ENCODE data around the gene SRCIN1. TPM values are rescaled to one million over a fixed set of nuclear protein-coding genes. Genes with fewer than 3 reads are reported as not detected.

The SRCIN1 gene
- polyA plus RNA-seq, 1 experiment, result not detected

- ChIA-PET CTCF (interaction anchor here (2.8 to 2.9 kb wide), 3 partner anchors 11 to 108 kb away, joined by 38 to 77 read pairs (median 49); no protein-coding TSS in a partner anchor), POLR2A (no interaction called here)
- no peak overlapping the region for H3K27ac ChIP-seq (ENCODE audit: low read depth, low read length)
- DNase-seq (ENCODE audit: low read depth, low spot score), result no peak
- H3K4me3 ChIP-seq (ENCODE audit: low read depth, low read length), result no peak overlapping the region
- H3K27me3 ChIP-seq (ENCODE audit: control insufficient read depth, insufficient read depth, low read length), result peaks cover 77% of the 10 kb centered on the region
- TF ChIP-seq CTCF (IDR thresholded peaks at IDR 0.05; ENCODE audit: low read depth, low read length), result no peak
- H3K9me3 ChIP-seq (ENCODE audit: control insufficient read depth, insufficient read depth, low read length), result peaks cover 3% of the 10 kb centered on the region; the same call in 1 of the 2 replicates
Measured at GRCh38 chr17:38559880-38560230, 45.9 kb downstream of the SRCIN1 start.

GRCh38 chr17:38559051-38559879 is 46.5 kb downstream of the SRCIN1 start:
- ChIA-PET POLR2A (no interaction called here), CTCF (interaction anchor here (1.0 to 2.9 kb wide), 15 partner anchors 8 to 209 kb away, joined by 3 to 77 read pairs (median 13); no protein-coding TSS in a partner anchor)
- DNase-seq (ENCODE audit: low read depth, low spot score), result no peak
- H3K9me3 ChIP-seq (ENCODE audit: control insufficient read depth, insufficient read depth, low read length), result peaks cover 3% of the 10 kb centered on the region; the same call in 1 of the 2 replicates
- H3K4me3 ChIP-seq (ENCODE audit: low read depth, low read length), result no peak overlapping the region
- TF ChIP-seq CTCF (IDR thresholded peaks at IDR 0.05; ENCODE audit: low read depth, low read length), result no peak
- peaks cover 75% of the 10 kb centered on the region for H3K27me3 ChIP-seq (ENCODE audit: control insufficient read depth, insufficient read depth, low read length)
- H3K27ac ChIP-seq (ENCODE audit: low read depth, low read length), result no peak overlapping the region

GRCh38 chr17:38558728-38559050 is 47.1 kb downstream of the SRCIN1 start:
- CTCF ChIA-PET, result interaction anchor here (0.8 to 2.9 kb wide), 37 partner anchors 8 to 209 kb away, joined by 3 to 77 read pairs (median 6); no protein-coding TSS in a partner anchor
- peaks cover 3% of the 10 kb centered on the region; the same call in 1 of the 2 replicates for H3K9me3 ChIP-seq (ENCODE audit: control insufficient read depth, insufficient read depth, low read length)
- no peak for DNase-seq (ENCODE audit: low read depth, low spot score)
- peaks cover 72% of the 10 kb centered on the region for H3K27me3 ChIP-seq (ENCODE audit: control insufficient read depth, insufficient read depth, low read length)
- POLR2A ChIA-PET, result interaction anchor here (1.1 kb wide), 1 partner anchor 176 kb away, joined by 10 read pairs; no protein-coding TSS in a partner anchor
- H3K4me3 ChIP-seq (ENCODE audit: low read depth, low read length), result peak overlapping the region; percentile 52; the same call in 1 of the 2 replicates
- no peak overlapping the region for H3K27ac ChIP-seq (ENCODE audit: low read depth, low read length)
- no peak for TF ChIP-seq CTCF (IDR thresholded peaks at IDR 0.05; ENCODE audit: low read depth, low read length)

GRCh38 chr17:38557836-38558727 is 47.7 kb downstream of the SRCIN1 start:
- H3K9me3 ChIP-seq (ENCODE audit: control insufficient read depth, insufficient read depth, low read length), result peaks cover 3% of the 10 kb centered on the region; the same call in 1 of the 2 replicates
- ChIA-PET CTCF (interaction anchor here (0.6 to 2.9 kb wide), 47 partner anchors 9 to 221 kb away, joined by 3 to 77 read pairs (median 5); no protein-coding TSS in a partner anchor), POLR2A (interaction anchor here (1.1 kb wide), 1 partner anchor 177 kb away, joined by 10 read pairs; no protein-coding TSS in a partner anchor)
- peaks cover 70% of the 10 kb centered on the region for H3K27me3 ChIP-seq (ENCODE audit: control insufficient read depth, insufficient read depth, low read length)
- peak; percentile 62 for DNase-seq (ENCODE audit: low read depth, low spot score)
- peak; percentile 93 for TF ChIP-seq CTCF (IDR thresholded peaks at IDR 0.05; ENCODE audit: low read depth, low read length)
- peak overlapping the region; percentile 52 for H3K4me3 ChIP-seq (ENCODE audit: low read depth, low read length)
- H3K27ac ChIP-seq (ENCODE audit: low read depth, low read length), result no peak overlapping the region

All from AG04450 (cell line).